Smooth muscle cell (in vitro differentiated cells): ENCODE data around the gene MAN1A1. TPM values are rescaled to one million over a fixed set of nuclear protein-coding genes. Genes with fewer than 3 reads are reported as not detected.

Source experiments
- DNase-seq: peaks from one replicate; lab custom pipeline; 2025; ENCODE audit not compliant: unreplicated experiment; lab: John Stamatoyannopoulos, UW
- H2AFZ ChIP-seq: fragments of 200-600 bp; sonication (generic); 2 replicates; pipeline ENCODE4 v1.6.0; 2016; ENCODE audit warnings: antibody characterized with exemption, low read depth, mild to moderate bottlenecking
- H3F3A ChIP-seq: fragments of 200-600 bp; sonication (generic); 2 replicates; pipeline ENCODE4 v1.6.0; 2017; ENCODE audit warnings: antibody characterized with exemption, low read depth
- H3K27ac ChIP-seq: fragments of 200-600 bp; sonication (generic); 2 replicates; pipeline ENCODE4 v1.5.1; 2016; ENCODE audit warnings: low read depth, mild to moderate bottlenecking
- H3K27me3 ChIP-seq: fragments of 200-600 bp; sonication (generic); 2 replicates; pipeline ENCODE4 v1.6.1; 2016; ENCODE audit warnings: low read depth, mild to moderate bottlenecking
- H3K36me3 ChIP-seq: fragments of 200-600 bp; sonication (generic); 2 replicates; pipeline ENCODE4 v1.5.1; 2016; ENCODE audit warnings: low read depth
- H3K4me1 ChIP-seq: fragments of 200-600 bp; sonication (generic); 2 replicates; pipeline ENCODE4 v1.5.1; 2016; ENCODE audit warnings: low read depth
- H3K4me2 ChIP-seq: fragments of 200-600 bp; sonication (generic); 2 replicates; pipeline ENCODE4 v1.6.0; 2016; ENCODE audit warnings: mild to moderate bottlenecking
- H3K4me3 ChIP-seq: fragments of 200-600 bp; sonication (generic); 2 replicates; pipeline ENCODE4 v1.5.1; 2016; ENCODE audit warnings: mild to moderate bottlenecking
- H3K79me2 ChIP-seq: fragments of 200-600 bp; sonication (generic); 2 replicates; pipeline ENCODE4 v1.6.0; 2016; ENCODE audit warnings: low read depth, mild to moderate bottlenecking
- H3K9ac ChIP-seq: fragments of 200-600 bp; sonication (generic); 2 replicates; pipeline ENCODE4 v1.6.0; 2016; ENCODE audit warnings: low read depth
- H3K9me3 ChIP-seq: fragments of 200-600 bp; sonication (generic); replicated peaks from 2 replicates; pipeline ENCODE4 v1.5.1; 2016; ENCODE audit warnings: low read depth
- H4K20me1 ChIP-seq: fragments of 200-600 bp; sonication (generic); 2 replicates; pipeline ENCODE4 v1.6.0; 2016; ENCODE audit warnings: low read depth
- WGBS: methylation state at CpG from one replicate; pipeline ENCODE4 v1.1.7; 2016; ENCODE audit warnings: low lambda C conversion rate; 5-methylcytosine and 5-hydroxymethylcytosine counted together
- polyA plus RNA-seq: library from polyadenylated mRNA; unstranded; fragments of >200 nt; fragmentation: Nextera tagmentation; extraction: Ambion mirVana; gene quantifications from 2 replicates; pipeline ENCODE4 v1.2.1, GENCODE V29; 2016
- total RNA-seq: library from RNA; depleted of rRNA; stranded (reverse); fragments of >200 nt; gene quantifications from 2 replicates; pipeline ENCODE4 v1.2.3, GENCODE V29; 2014
- TF ChIP-seq, protein P1 (sequence below): fragments of 200-600 bp; sonication (generic); IDR thresholded peaks from 2 replicates; pipeline ENCODE4 v1.5.1; 2017; ENCODE audit warnings: borderline replicate concordance, mild to moderate bottlenecking, antibody characterized with exemption; ENCODE audit not compliant: insufficient read depth, poor library complexity, severe bottlenecking

The MAN1A1 gene
- total and polyA plus RNA-seq, 2 experiments from 2014 or later = 57.1 to 127 TPM

GRCh38 chr6:119342430-119342829, 7.1 kb downstream of the MAN1A1 start:
- 76% methylated on average over 3 of the region's 3 CpGs for WGBS
- Histone ChIP-seq H3K4me3 (no peak overlapping the region), H3K79me2 (peaks cover 100% of the 10 kb centered on the region), H3K9ac (no peak overlapping the region), H3K4me2 (peak overlapping the region; percentile 5), H3K4me1 (peaks cover 13% of the 10 kb centered on the region), H3K9me3 (no peaks in the 10 kb centered on the region), H3F3A (no peaks in the 10 kb centered on the region), H3K27ac (no peak overlapping the region), H3K27me3 (no peaks in the 10 kb centered on the region), H4K20me1 (peaks cover 89% of the 10 kb centered on the region), H2AFZ (no peak overlapping the region), H3K36me3 (no peaks in the 10 kb centered on the region)
- TF ChIP-seq, protein P1, sequence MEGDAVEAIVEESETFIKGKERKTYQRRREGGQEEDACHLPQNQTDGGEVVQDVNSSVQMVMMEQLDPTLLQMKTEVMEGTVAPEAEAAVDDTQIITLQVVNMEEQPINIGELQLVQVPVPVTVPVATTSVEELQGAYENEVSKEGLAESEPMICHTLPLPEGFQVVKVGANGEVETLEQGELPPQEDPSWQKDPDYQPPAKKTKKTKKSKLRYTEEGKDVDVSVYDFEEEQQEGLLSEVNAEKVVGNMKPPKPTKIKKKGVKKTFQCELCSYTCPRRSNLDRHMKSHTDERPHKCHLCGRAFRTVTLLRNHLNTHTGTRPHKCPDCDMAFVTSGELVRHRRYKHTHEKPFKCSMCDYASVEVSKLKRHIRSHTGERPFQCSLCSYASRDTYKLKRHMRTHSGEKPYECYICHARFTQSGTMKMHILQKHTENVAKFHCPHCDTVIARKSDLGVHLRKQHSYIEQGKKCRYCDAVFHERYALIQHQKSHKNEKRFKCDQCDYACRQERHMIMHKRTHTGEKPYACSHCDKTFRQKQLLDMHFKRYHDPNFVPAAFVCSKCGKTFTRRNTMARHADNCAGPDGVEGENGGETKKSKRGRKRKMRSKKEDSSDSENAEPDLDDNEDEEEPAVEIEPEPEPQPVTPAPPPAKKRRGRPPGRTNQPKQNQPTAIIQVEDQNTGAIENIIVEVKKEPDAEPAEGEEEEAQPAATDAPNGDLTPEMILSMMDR = no peak
- DNase-seq = no peak

DNA sequence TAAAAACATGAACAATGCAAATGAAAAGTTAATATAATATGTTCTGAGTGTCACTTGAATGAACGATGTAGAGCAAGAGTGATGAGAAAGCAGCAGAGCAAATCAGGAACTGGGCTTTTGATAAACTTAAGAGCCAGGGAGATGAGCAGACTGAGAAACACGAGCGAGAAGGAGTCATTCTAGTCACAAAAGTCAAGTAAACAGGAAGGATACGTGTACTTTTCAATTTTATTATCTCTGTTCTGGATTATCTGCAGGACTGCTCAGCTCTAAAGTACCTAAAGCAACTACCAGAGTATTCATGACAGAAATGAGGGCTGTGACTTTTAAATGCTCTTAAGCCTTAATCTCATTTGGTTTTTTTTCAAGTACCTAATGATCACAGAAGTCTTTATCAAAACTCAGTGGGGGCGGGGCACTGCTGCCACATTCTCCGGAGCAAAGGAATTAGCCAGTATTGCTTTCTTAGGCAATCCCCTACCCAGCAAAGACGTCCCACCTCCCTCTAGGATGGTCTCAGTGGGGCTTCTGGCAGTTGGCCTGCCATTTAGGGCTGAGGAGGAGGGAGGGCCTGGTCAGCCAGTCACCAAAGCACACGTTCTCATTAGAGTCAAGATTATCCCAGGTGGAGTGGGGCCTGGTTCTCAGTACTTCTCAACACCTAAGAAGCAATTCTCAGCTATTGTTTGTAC, 8.6 kb downstream of the MAN1A1 start:
- H3K4me3 ChIP-seq = peak overlapping the region; percentile 4
- no peaks in the 10 kb centered on the region for H3K9me3 ChIP-seq
- H3K4me2 ChIP-seq = peak overlapping the region; percentile 56
- H3K9ac ChIP-seq = no peak overlapping the region
- 34% methylated on average over 8 of the region's 8 CpGs for WGBS
- peaks cover 100% of the 10 kb centered on the region for H3K79me2 ChIP-seq
- H3K36me3 ChIP-seq = no peaks in the 10 kb centered on the region
- no peak overlapping the region for H2AFZ ChIP-seq
- H3K4me1 ChIP-seq = peaks cover 13% of the 10 kb centered on the region
- TF ChIP-seq, protein P1 = no peak
- H3F3A ChIP-seq = no peaks in the 10 kb centered on the region
- peak overlapping the region; percentile 45 for H3K27ac ChIP-seq
- H4K20me1 ChIP-seq = peaks cover 88% of the 10 kb centered on the region
- no peak for DNase-seq
- no peaks in the 10 kb centered on the region for H3K27me3 ChIP-seq

GRCh38 chr6:119339941-119340456, 9.6 kb downstream of the MAN1A1 start:
- Histone ChIP-seq H3K27me3 (no peaks in the 10 kb centered on the region), H2AFZ (no peak overlapping the region), H3K27ac (no peak overlapping the region), H3K4me2 (no peak overlapping the region), H3K79me2 (peaks cover 100% of the 10 kb centered on the region), H3K4me1 (peaks cover 13% of the 10 kb centered on the region), H3K36me3 (no peaks in the 10 kb centered on the region), H4K20me1 (peaks cover 88% of the 10 kb centered on the region), H3K9ac (no peak overlapping the region), H3K4me3 (no peak overlapping the region), H3F3A (no peaks in the 10 kb centered on the region), H3K9me3 (no peaks in the 10 kb centered on the region)
- no peak for DNase-seq
- WGBS = 85% methylated on average over 4 of the region's 4 CpGs
- TF ChIP-seq, protein P1 = no peak

GRCh38 chr6:119337762-119338161, 11.8 kb downstream of the MAN1A1 start:
- 100% methylated on average over 1 of the region's 1 CpG for WGBS
- Histone ChIP-seq H3F3A (no peaks in the 10 kb centered on the region), H3K36me3 (no peaks in the 10 kb centered on the region), H3K9me3 (no peaks in the 10 kb centered on the region), H3K27me3 (no peaks in the 10 kb centered on the region), H3K4me1 (peaks cover 13% of the 10 kb centered on the region), H2AFZ (no peak overlapping the region), H4K20me1 (peaks cover 88% of the 10 kb centered on the region), H3K27ac (no peak overlapping the region), H3K4me3 (no peak overlapping the region), H3K4me2 (no peak overlapping the region), H3K9ac (no peak overlapping the region), H3K79me2 (peaks cover 100% of the 10 kb centered on the region)
- DNase-seq = no peak
- TF ChIP-seq, protein P1 = no peak
